ENCODE measurements around the gene AIMP2.
"Not testable (repeated sequence)": the region's sequence is repeated elsewhere in the genome, so short reads cannot be mapped to it uniquely, and the experiment has no call there.

The AIMP2 gene

GRCh38 chr7:6008668-6009611 lies at the start of gene AIMP2, which contains the start of gene PMS2:
TSS of gene AIMP2 (plus strand) at chr7:6009272. CDS start at chr7:6009364, 92 bp downstream.
TSS of gene PMS2 (minus strand) at chr7:6009049. CDS start at chr7:6009019, 30 bp downstream.
- Histone ChIP-seq H3K4me1 (ENCODE audit: control insufficient read depth in 1 of 2, insufficient read depth in 2 of 2, low read length in 2 of 2) (peaks cover 0 to 22% of the 10 kb centered on the region in 2 donors), H3K27ac (ENCODE audit: low read length) (peak within 1 kb of the TSS; percentile 79), H3K36me3 (ENCODE audit: control insufficient read depth in 1 of 2, insufficient read depth in 2 of 2, low read length in 2 of 2) (peaks cover 0 to 10% of the 10 kb centered on the region in 2 donors)

GRCh38 chr7:5963205-5963604 lies 45.9 kb upstream of the AIMP2 start:
- H3K36me3 ChIP-seq (ENCODE audit: control insufficient read depth in 1 of 2, insufficient read depth in 2 of 2, low read length in 2 of 2); H3K4me1 ChIP-seq (ENCODE audit: control insufficient read depth in 1 of 2, insufficient read depth in 2 of 2, low read length in 2 of 2); H3K4me3 ChIP-seq (ENCODE audit: low read depth in 1 of 2, low read length in 2 of 2); H3K27ac ChIP-seq (ENCODE audit: low read length); H3K9me3 ChIP-seq (ENCODE audit: control insufficient read depth in 1 of 2, low read length in 2 of 2); H3K27me3 ChIP-seq (ENCODE audit: low read depth, low read length): not testable (repeated sequence)

More at GRCh38 chr7:6008668-6009611, at the start of gene AIMP2, which contains the start of gene PMS2:
- Histone ChIP-seq H3K27me3 (ENCODE audit: low read depth, low read length) (no peaks in the 10 kb centered on the region), H3K9me3 (ENCODE audit: control insufficient read depth in 1 of 2, low read length in 2 of 2) (no peaks in the 10 kb centered on the region), H3K4me3 (ENCODE audit: low read depth in 1 of 2, low read length in 2 of 2) (peak within 1 kb of the TSS; percentile 73 to 74)

GRCh38 chr7:5963810-5964209 lies 45.3 kb upstream of the AIMP2 start:
- not testable (repeated sequence) for H3K9me3 ChIP-seq (ENCODE audit: control insufficient read depth in 1 of 2, low read length in 2 of 2); H3K4me3 ChIP-seq (ENCODE audit: low read depth in 1 of 2, low read length in 2 of 2); H3K27me3 ChIP-seq (ENCODE audit: low read depth, low read length); H3K27ac ChIP-seq (ENCODE audit: low read length); H3K4me1 ChIP-seq (ENCODE audit: control insufficient read depth in 1 of 2, insufficient read depth in 2 of 2, low read length in 2 of 2); H3K36me3 ChIP-seq (ENCODE audit: control insufficient read depth in 1 of 2, insufficient read depth in 2 of 2, low read length in 2 of 2)

GRCh38 chr7:5970347-5970911 lies 38.6 kb upstream of the AIMP2 start, which contains the start of gene RSPH10B:
TSS of gene RSPH10B (minus strand) at chr7:5970689. CDS start at chr7:5967116, 3,573 bp downstream.
- not testable (repeated sequence) for H3K27ac ChIP-seq (ENCODE audit: low read length); H3K9me3 ChIP-seq (ENCODE audit: control insufficient read depth in 1 of 2, low read length in 2 of 2); H3K4me3 ChIP-seq (ENCODE audit: low read depth in 1 of 2, low read length in 2 of 2); H3K27me3 ChIP-seq (ENCODE audit: low read depth, low read length); H3K4me1 ChIP-seq (ENCODE audit: control insufficient read depth in 1 of 2, insufficient read depth in 2 of 2, low read length in 2 of 2); H3K36me3 ChIP-seq (ENCODE audit: control insufficient read depth in 1 of 2, insufficient read depth in 2 of 2, low read length in 2 of 2)

GRCh38 chr7:5973580-5973979 lies 35.5 kb upstream of the AIMP2 start:
- H3K4me1 ChIP-seq (ENCODE audit: control insufficient read depth in 1 of 2, insufficient read depth in 2 of 2, low read length in 2 of 2); H3K27ac ChIP-seq (ENCODE audit: low read length); H3K9me3 ChIP-seq (ENCODE audit: control insufficient read depth in 1 of 2, low read length in 2 of 2); H3K4me3 ChIP-seq (ENCODE audit: low read depth in 1 of 2, low read length in 2 of 2); H3K27me3 ChIP-seq (ENCODE audit: low read depth, low read length); H3K36me3 ChIP-seq (ENCODE audit: control insufficient read depth in 1 of 2, insufficient read depth in 2 of 2, low read length in 2 of 2): not testable (repeated sequence)

GRCh38 chr7:5979680-5980314 lies 29.3 kb upstream of the AIMP2 start:
- H3K27me3 ChIP-seq (ENCODE audit: low read depth, low read length); H3K4me3 ChIP-seq (ENCODE audit: low read depth in 1 of 2, low read length in 2 of 2); H3K9me3 ChIP-seq (ENCODE audit: control insufficient read depth in 1 of 2, low read length in 2 of 2); H3K27ac ChIP-seq (ENCODE audit: low read length); H3K36me3 ChIP-seq (ENCODE audit: control insufficient read depth in 1 of 2, insufficient read depth in 2 of 2, low read length in 2 of 2); H3K4me1 ChIP-seq (ENCODE audit: control insufficient read depth in 1 of 2, insufficient read depth in 2 of 2, low read length in 2 of 2): not testable (repeated sequence)

- not testable (repeated sequence) for H3K27me3 ChIP-seq (ENCODE audit: low read depth, low read length); H3K4me3 ChIP-seq (ENCODE audit: low read depth in 1 of 2, low read length in 2 of 2); H3K9me3 ChIP-seq (ENCODE audit: control insufficient read depth in 1 of 2, low read length in 2 of 2); H3K27ac ChIP-seq (ENCODE audit: low read length); H3K4me1 ChIP-seq (ENCODE audit: control insufficient read depth in 1 of 2, insufficient read depth in 2 of 2, low read length in 2 of 2)
- peaks cover 0 to 14% of the 10 kb centered on the region in 2 donors for H3K36me3 ChIP-seq (ENCODE audit: control insufficient read depth in 1 of 2, insufficient read depth in 2 of 2, low read length in 2 of 2)
These were observed 22.0 kb upstream of the AIMP2 start for GRCh38 chr7:5987061-5987460.

GRCh38 chr7:5997210-5997808 lies 11.8 kb upstream of the AIMP2 start:
- Histone ChIP-seq H3K36me3 (ENCODE audit: control insufficient read depth in 1 of 2, insufficient read depth in 2 of 2, low read length in 2 of 2) (peaks cover 9 to 32% of the 10 kb centered on the region in 2 donors), H3K9me3 (ENCODE audit: control insufficient read depth in 1 of 2, low read length in 2 of 2) (no peaks in the 10 kb centered on the region), H3K4me1 (ENCODE audit: control insufficient read depth in 1 of 2, insufficient read depth in 2 of 2, low read length in 2 of 2) (no peaks in the 10 kb centered on the region), H3K27ac (ENCODE audit: low read length) (no peak overlapping the region), H3K27me3 (ENCODE audit: low read depth, low read length) (no peaks in the 10 kb centered on the region), H3K4me3 (ENCODE audit: low read depth in 1 of 2, low read length in 2 of 2) (no peak overlapping the region)

GRCh38 chr7:6007386-6007785 lies 1.7 kb upstream of the AIMP2 start:
- H3K4me3 ChIP-seq (ENCODE audit: low read depth in 1 of 2, low read length in 2 of 2), result no peak overlapping the region
- peaks cover 0 to 16% of the 10 kb centered on the region in 2 donors for H3K4me1 ChIP-seq (ENCODE audit: control insufficient read depth in 1 of 2, insufficient read depth in 2 of 2, low read length in 2 of 2)
- no peaks in the 10 kb centered on the region for H3K27me3 ChIP-seq (ENCODE audit: low read depth, low read length)
- no peak overlapping the region for H3K27ac ChIP-seq (ENCODE audit: low read length)
- no peaks in the 10 kb centered on the region for H3K9me3 ChIP-seq (ENCODE audit: control insufficient read depth in 1 of 2, low read length in 2 of 2)
- peaks cover 0 to 16% of the 10 kb centered on the region in 2 donors for H3K36me3 ChIP-seq (ENCODE audit: control insufficient read depth in 1 of 2, insufficient read depth in 2 of 2, low read length in 2 of 2)

GRCh38 chr7:6007835-6008590 lies 1.1 kb upstream of the AIMP2 start:
- not testable (repeated sequence) for H3K27ac ChIP-seq (ENCODE audit: low read length); H3K9me3 ChIP-seq (ENCODE audit: control insufficient read depth in 1 of 2, low read length in 2 of 2); H3K27me3 ChIP-seq (ENCODE audit: low read depth, low read length)
- Histone ChIP-seq H3K4me1 (ENCODE audit: control insufficient read depth in 1 of 2, insufficient read depth in 2 of 2, low read length in 2 of 2) (peaks cover 0 to 22% of the 10 kb centered on the region in 2 donors), H3K4me3 (ENCODE audit: low read depth in 1 of 2, low read length in 2 of 2) (peak overlapping the region in 1 of 2 donors; percentile 74), H3K36me3 (ENCODE audit: control insufficient read depth in 1 of 2, insufficient read depth in 2 of 2, low read length in 2 of 2) (peaks cover 0 to 13% of the 10 kb centered on the region in 2 donors)
